SU-DHL-6 (cell line): ENCODE measurements around the gene GUK1.

ENCODE experiments used
- EZH2phosphoT487 ChIP-seq: fragments of 200-600 bp; sonication (generic), shearing (Covaris generic); conservative IDR thresholded peaks from 2 replicates; pipeline ENCODE4 v1.6.1; 2018; ENCODE audit warnings: mild to moderate bottlenecking, antibody characterized with exemption, low read length, moderate library complexity, mixed read lengths
- TF ChIP-seq, protein P1 (sequence below): fragments of 200-600 bp; sonication (generic); IDR thresholded peaks from one replicate; pipeline ENCODE4 v1.5.1; 2017; ENCODE audit warnings: antibody characterized with exemption, mild to moderate bottlenecking, low read length, moderate library complexity; ENCODE audit not compliant: insufficient read depth, poor library complexity, severe bottlenecking

GRCh38 chr1:228120351-228120750 is 19.7 kb upstream of the GUK1 start:
- TF ChIP-seq, protein P1, sequence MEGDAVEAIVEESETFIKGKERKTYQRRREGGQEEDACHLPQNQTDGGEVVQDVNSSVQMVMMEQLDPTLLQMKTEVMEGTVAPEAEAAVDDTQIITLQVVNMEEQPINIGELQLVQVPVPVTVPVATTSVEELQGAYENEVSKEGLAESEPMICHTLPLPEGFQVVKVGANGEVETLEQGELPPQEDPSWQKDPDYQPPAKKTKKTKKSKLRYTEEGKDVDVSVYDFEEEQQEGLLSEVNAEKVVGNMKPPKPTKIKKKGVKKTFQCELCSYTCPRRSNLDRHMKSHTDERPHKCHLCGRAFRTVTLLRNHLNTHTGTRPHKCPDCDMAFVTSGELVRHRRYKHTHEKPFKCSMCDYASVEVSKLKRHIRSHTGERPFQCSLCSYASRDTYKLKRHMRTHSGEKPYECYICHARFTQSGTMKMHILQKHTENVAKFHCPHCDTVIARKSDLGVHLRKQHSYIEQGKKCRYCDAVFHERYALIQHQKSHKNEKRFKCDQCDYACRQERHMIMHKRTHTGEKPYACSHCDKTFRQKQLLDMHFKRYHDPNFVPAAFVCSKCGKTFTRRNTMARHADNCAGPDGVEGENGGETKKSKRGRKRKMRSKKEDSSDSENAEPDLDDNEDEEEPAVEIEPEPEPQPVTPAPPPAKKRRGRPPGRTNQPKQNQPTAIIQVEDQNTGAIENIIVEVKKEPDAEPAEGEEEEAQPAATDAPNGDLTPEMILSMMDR = no peak
- no peak for TF ChIP-seq EZH2phosphoT487
